Measurements from ENCODE around the gene CENPU. TPM values are rescaled to one million over a fixed set of nuclear protein-coding genes. Genes with fewer than 3 reads are reported as not detected.

Gene CENPU
- total and polyA plus RNA-seq, 2 of the 8 experiments (the other 6 are each of a cell fraction or from before 2014, with no cell fraction given), result 32.1 to 122 TPM

- no peak overlapping the region for H3K4ac ChIP-seq (replicated peaks; ENCODE audit: insufficient read length, low read depth, low read length)
- H4K91ac ChIP-seq (replicated peaks; ENCODE audit: insufficient read length, low read length), result no peak overlapping the region
- no peaks in the 10 kb centered on the region for H3K9me3 ChIP-seq (ENCODE audit: insufficient read depth in 2 of 2, low read depth in 1 of 2, low read length in 1 of 2)
- peaks cover 0 to 6% (median under 1%) of the 10 kb centered on the region in 4 experiments; a peak in 2 of 7 replicates for H3K4me1 ChIP-seq (replicated peaks in 1 of 4; ENCODE audit: control insufficient read depth in 3 of 4, insufficient read depth in 4 of 4, low read length in 3 of 4)
- H3K4me2 ChIP-seq (ENCODE audit: insufficient read depth in 1 of 2, low read depth in 2 of 2, low read length in 2 of 2), result no peak overlapping the region
- no peak overlapping the region for H2BK120ac ChIP-seq (replicated peaks; ENCODE audit: low read depth, low read length)
- no peaks in the 10 kb centered on the region for H3K27me3 ChIP-seq (replicated peaks in 1 of 4; ENCODE audit: control insufficient read depth in 3 of 4, extremely low read depth in 1 of 4, insufficient read depth in 3 of 4, low read length in 3 of 4)
- no peak overlapping the region for H3K9ac ChIP-seq (replicated peaks in 1 of 4; ENCODE audit: extremely low read depth in 1 of 4, low read depth in 3 of 4, low read length in 3 of 4)
- WGBS, 2 experiments (ENCODE audit: extremely low coverage in 1 of 2, insufficient coverage in 1 of 2, insufficient read length in 1 of 2, insufficient replicate concordance in 2 of 2, low coverage in 1 of 2, low lambda C conversion rate in 2 of 2, missing lambda C conversion rate in 1 of 2), result 97% methylated on average over 2 of the region's 2 CpGs; no CpG with 5 or more reads in 1 of the 2 experiments
- peaks cover 4% of the 10 kb centered on the region; the same call in 1 of the 2 replicates for H3K79me1 ChIP-seq (ENCODE audit: low read depth, low read length)
- no peak overlapping the region for H4K8ac ChIP-seq (ENCODE audit: extremely low read depth, insufficient read depth, low read length)
- no peak overlapping the region for H3K18ac ChIP-seq (ENCODE audit: extremely low read depth, low read length)
- no peak overlapping the region for H3K56ac ChIP-seq (replicated peaks; ENCODE audit: insufficient read length, low read depth, low read length)
- no peak overlapping the region for H2AFZ ChIP-seq (ENCODE audit: low read length)
- ChIA-PET CTCF (ENCODE audit: partially characterized antibody) (interaction anchor here (1.8 kb wide), 1 partner anchor 81 kb away, joined by 5 read pairs; no protein-coding TSS in a partner anchor), POLR2A (ENCODE audit: partially characterized antibody) (no interaction called here)
- H4K20me1 ChIP-seq (replicated peaks in 1 of 2; ENCODE audit: control insufficient read depth in 1 of 2, insufficient read depth in 2 of 2, low read length in 2 of 2), result peaks cover 2 to 11% of the 10 kb centered on the region in 2 experiments
- peaks cover 8 to 81% of the 10 kb centered on the region in 2 experiments for H3K79me2 ChIP-seq (ENCODE audit: control insufficient read depth in 1 of 2, insufficient read depth in 2 of 2, low read length in 2 of 2)
- peaks cover 29 to 70% (median 48%) of the 10 kb centered on the region in 4 experiments for H3K36me3 ChIP-seq (ENCODE audit: control insufficient read depth in 2 of 4, insufficient read depth in 4 of 4, low read length in 3 of 4)
- no peak overlapping the region for H3K4me3 ChIP-seq (ENCODE audit: extremely low read depth in 1 of 4, insufficient read depth in 2 of 4, low read depth in 3 of 4, low read length in 4 of 4)
- H3K23me2 ChIP-seq (ENCODE audit: low read depth, low read length), result peaks cover 1% of the 10 kb centered on the region; the same call in 1 of the 2 replicates
- no peak for TF ChIP-seq TBP (IDR thresholded peaks at IDR 0.05; ENCODE audit: low read depth, low read length)
- TF ChIP-seq SIRT6 (IDR thresholded peaks at IDR 0.05; ENCODE audit: low read length), result no peak
- no peak for TF ChIP-seq CHD2 (IDR thresholded peaks at IDR 0.05; ENCODE audit: low read length)
- TF ChIP-seq ZNF274 (IDR thresholded peaks at IDR 0.05; ENCODE audit: borderline replicate concordance, extremely low read depth, low read length), result no peak
- TF ChIP-seq HDAC2 (IDR thresholded peaks at IDR 0.05; ENCODE audit: borderline replicate concordance in 1 of 2, low read depth in 2 of 2, low read length in 2 of 2), result no peak
- no peak overlapping the region for H2BK20ac ChIP-seq (ENCODE audit: low read length)
- H2BK12ac ChIP-seq (ENCODE audit: low read depth, low read length), result no peak overlapping the region
- H2AK5ac ChIP-seq (ENCODE audit: low read depth, low read length), result no peak overlapping the region
- H3K27ac ChIP-seq (ENCODE audit: low read depth, low read length), result no peak overlapping the region
- no peak overlapping the region for H3K14ac ChIP-seq (ENCODE audit: insufficient read length)
- H4K5ac ChIP-seq (ENCODE audit: insufficient read length, low read depth, low read length), result no peak overlapping the region
- no peak overlapping the region for H2BK15ac ChIP-seq (ENCODE audit: low read length)
- no peak overlapping the region for H3K23ac ChIP-seq (ENCODE audit: insufficient read length)
- no peak for DNase-seq (ENCODE audit: low read depth in 1 of 2, low spot score in 2 of 2)
- no peak overlapping the region for H2BK5ac ChIP-seq (ENCODE audit: low read depth, low read length)
- FAIRE-seq, result no peak
Observed at GRCh38 chr4:184728858-184729257, 5.0 kb downstream of the CENPU start.

Data from H1 (cell line).